Tibial artery (tissue), 4 donors: Measurements from ENCODE around the gene HSD17B3.
A peak's percentile ranks its signal among the peaks of the same experiment; 100 is the strongest.
"Not testable (repeated sequence)": the region's sequence is repeated elsewhere in the genome, so short reads cannot be mapped to it uniquely, and the experiment has no call there.

Source experiments
- DNase-seq, 2 donors: peaks; one replicate each; pipeline ENCODE4 v3.0.0-alpha.2; 2019
- H3K27ac ChIP-seq, 2 donors: fragments of 200-600 bp; sonication (generic) in 1 of 2; 1 replicate in 1 of 2; 2 replicates in 1 of 2; pipeline ENCODE4 v1.5.1; 2018 to 2019; ENCODE audit warnings: mild to moderate bottlenecking in 1 of 2
- H3K27me3 ChIP-seq, 2 donors: fragments of 200-600 bp; sonication (generic) in 1 of 2; one replicate each; pipeline versions ENCODE4 v1.5.1 to v1.6.0; 2016 to 2019
- H3K36me3 ChIP-seq, 3 donors: fragments of 200-600 bp; sonication (generic) in 2 of 3; one replicate each; pipeline ENCODE4 v1.5.1; 2016 to 2019; ENCODE audit warnings: mild to moderate bottlenecking in 2 of 3
- H3K4me1 ChIP-seq, 4 donors: fragments of 200-600 bp; sonication (generic) in 2 of 4; 1 replicate in 3 of 4; 2 replicates in 1 of 4; pipeline ENCODE4 v1.5.1; 2016 to 2019
- H3K4me3 ChIP-seq, 2 donors: fragments of 200-600 bp; sonication (generic) in 1 of 2; 1 replicate in 1 of 2; 2 replicates in 1 of 2; pipeline ENCODE4 v1.5.1; 2018 to 2019; ENCODE audit warnings: mild to moderate bottlenecking in 2 of 2
- H3K9me3 ChIP-seq, 3 donors: fragments of 200-600 bp; sonication (generic) in 1 of 3; one replicate each; pipeline ENCODE4 v1.5.1; 2016 to 2019
- CTCF ChIP-seq, 2 experiments: fragments of 200-600 bp in 1 of 2; fragments of 450-650 bp in 1 of 2; IDR thresholded peaks; one replicate each; pipeline ENCODE4 v1.5.1; 2017 to 2019; ENCODE audit warnings: antibody characterized with exemption in 2 of 2, mild to moderate bottlenecking in 1 of 2, moderate library complexity in 1 of 2
- intact Hi-C: fragments of 100-400 bp; cut with DNase I; formaldehyde crosslinking; loops from one replicate; pipeline ENCODE4 v1.15.0; 2023; ENCODE audit warnings: low total_unique reads

Gene HSD17B3

GRCh38 chr9:96243778-96244177, 58.2 kb downstream of the HSD17B3 start:
- Histone ChIP-seq H3K4me3 (no peak overlapping the region), H3K27me3 (no peaks in the 10 kb centered on the region), H3K36me3 (no peaks in the 10 kb centered on the region), H3K27ac (no peak overlapping the region), H3K4me1 (peaks cover 0 to 15% (median 4%) of the 10 kb centered on the region in 4 donors), H3K9me3 (no peaks in the 10 kb centered on the region)
- TF ChIP-seq CTCF (IDR thresholded peaks at IDR 0.05) = no peak
- DNase-seq = no peak
- intact Hi-C loops = no loop called here

- H3K4me3 ChIP-seq = peak overlapping the region in 1 of 2 donors; percentile 37
- no peak for DNase-seq
These were observed 59.2 kb downstream of the HSD17B3 start for GRCh38 chr9:96242811-96243210.

GRCh38 chr9:96241391-96241809, 60.6 kb downstream of the HSD17B3 start:
- H3K27me3 ChIP-seq = no peaks in the 10 kb centered on the region
- no peak overlapping the region for H3K27ac ChIP-seq
- no peak overlapping the region for H3K4me3 ChIP-seq
- intact Hi-C loops = no loop called here
- peaks cover 0 to 15% (median 4%) of the 10 kb centered on the region in 4 donors for H3K4me1 ChIP-seq
- H3K36me3 ChIP-seq = no peaks in the 10 kb centered on the region
- no peak for DNase-seq
- H3K9me3 ChIP-seq = no peaks in the 10 kb centered on the region
- TF ChIP-seq CTCF (IDR thresholded peaks at IDR 0.05) = no peak

More at GRCh38 chr9:96242811-96243210, 59.2 kb downstream of the HSD17B3 start:
- no peaks in the 10 kb centered on the region for H3K27me3 ChIP-seq
- no peaks in the 10 kb centered on the region for H3K9me3 ChIP-seq
- intact Hi-C loops = no loop called here
- H3K36me3 ChIP-seq = no peaks in the 10 kb centered on the region
- TF ChIP-seq CTCF (IDR thresholded peaks at IDR 0.05) = no peak
- H3K27ac ChIP-seq = no peak overlapping the region
- peaks cover 0 to 15% (median 4%) of the 10 kb centered on the region in 4 donors for H3K4me1 ChIP-seq

- H3K4me3 ChIP-seq = no peak overlapping the region
- H3K9me3 ChIP-seq = no peaks in the 10 kb centered on the region
- H3K27ac ChIP-seq = no peak overlapping the region
- no peak for DNase-seq
- no peaks in the 10 kb centered on the region for H3K36me3 ChIP-seq
- H3K4me1 ChIP-seq = peaks cover 4 to 13% (median 10%) of the 10 kb centered on the region in 4 donors
- intact Hi-C loops = loop anchor here (5.0 kb wide), 1 partner anchor 70 kb away; no protein-coding TSS in a partner anchor
- H3K27me3 ChIP-seq = no peaks in the 10 kb centered on the region
- no peak for TF ChIP-seq CTCF (IDR thresholded peaks at IDR 0.05)
These were observed 65.0 kb downstream of the HSD17B3 start for GRCh38 chr9:96236854-96237550.

GRCh38 chr9:96236337-96236736, 65.6 kb downstream of the HSD17B3 start:
- H3K27me3 ChIP-seq, H3K9me3 ChIP-seq, DNase-seq, H3K36me3 ChIP-seq, H3K27ac ChIP-seq, H3K4me3 ChIP-seq: not testable (repeated sequence)
- intact Hi-C loops = loop anchor here (5.0 kb wide), 1 partner anchor 71 kb away; no protein-coding TSS in a partner anchor
- H3K4me1 ChIP-seq = peaks cover 4 to 13% (median 10%) of the 10 kb centered on the region in 4 donors

GRCh38 chr9:96232539-96233241, 69.3 kb downstream of the HSD17B3 start:
- H3K36me3 ChIP-seq = no peaks in the 10 kb centered on the region
- peak; percentile 78 to 81 for DNase-seq
- peak; percentile 76 to 95 for TF ChIP-seq CTCF (IDR thresholded peaks at IDR 0.05)
- peak overlapping the region in 1 of 2 donors; percentile 21 for H3K4me3 ChIP-seq
- H3K27ac ChIP-seq = peak overlapping the region; percentile 61 to 65
- H3K4me1 ChIP-seq = peaks cover 4 to 13% (median 10%) of the 10 kb centered on the region in 4 donors
- intact Hi-C loops = loop anchor here (5.0 kb wide), 1 partner anchor 85 kb away; no protein-coding TSS in a partner anchor
- H3K27me3 ChIP-seq = no peaks in the 10 kb centered on the region
- peaks cover 0 to 3% (median 0%) of the 10 kb centered on the region in 3 donors for H3K9me3 ChIP-seq
